Ishikawa (cell line): Measurements from ENCODE around the gene PIEZO2.

Experiments used
- CEBPB ChIP-seq: IDR thresholded peaks from 2 replicates; pipeline ENCODE4 v1.6.1; 2012
- CREB1 ChIP-seq: IDR thresholded peaks from 2 replicates; pipeline ENCODE4 v1.6.1; 2012; ENCODE audit warnings: low read depth
- EGR1 ChIP-seq: IDR thresholded peaks from 2 replicates; pipeline ENCODE4 v1.6.1; 2012
- EP300 ChIP-seq: IDR thresholded peaks from 2 replicates; pipeline ENCODE4 v1.6.1; 2012; ENCODE audit warnings: borderline replicate concordance
- FOXM1 ChIP-seq: IDR thresholded peaks from 2 replicates; pipeline ENCODE4 v1.6.1; 2012; ENCODE audit warnings: low read depth, borderline replicate concordance
- NFIC ChIP-seq: IDR thresholded peaks from 2 replicates; pipeline ENCODE4 v1.6.1; 2012
- RAD21 ChIP-seq: IDR thresholded peaks from 2 replicates; pipeline ENCODE4 v1.6.1; 2012; ENCODE audit warnings: low read depth
- TAF1 ChIP-seq: IDR thresholded peaks from 2 replicates; pipeline ENCODE4 v1.6.1; 2012; ENCODE audit warnings: low read depth, mild to moderate bottlenecking
- TCF12 ChIP-seq: IDR thresholded peaks from 2 replicates; pipeline ENCODE4 v1.6.1; 2012; ENCODE audit warnings: low read depth
- TEAD4 ChIP-seq: IDR thresholded peaks from 2 replicates; pipeline ENCODE4 v1.6.1; 2012
- YY1 ChIP-seq: IDR thresholded peaks from 2 replicates; pipeline ENCODE4 v1.6.1; 2012; ENCODE audit warnings: low read depth
- ZBTB7A ChIP-seq: IDR thresholded peaks from 2 replicates; pipeline ENCODE4 v1.6.1; 2012; ENCODE audit warnings: low read depth
- TF ChIP-seq, protein P1 (sequence below): IDR thresholded peaks from 2 replicates; pipeline ENCODE4 v1.6.1; 2012
- TF ChIP-seq, protein P2 (sequence below): IDR thresholded peaks from 2 replicates; pipeline ENCODE4 v1.6.1; 2012; ENCODE audit warnings: low read depth, mild to moderate bottlenecking
- TF ChIP-seq, protein P3 (sequence below): IDR thresholded peaks from 2 replicates; pipeline ENCODE4 v1.6.1; 2012

Gene PIEZO2

DNA sequence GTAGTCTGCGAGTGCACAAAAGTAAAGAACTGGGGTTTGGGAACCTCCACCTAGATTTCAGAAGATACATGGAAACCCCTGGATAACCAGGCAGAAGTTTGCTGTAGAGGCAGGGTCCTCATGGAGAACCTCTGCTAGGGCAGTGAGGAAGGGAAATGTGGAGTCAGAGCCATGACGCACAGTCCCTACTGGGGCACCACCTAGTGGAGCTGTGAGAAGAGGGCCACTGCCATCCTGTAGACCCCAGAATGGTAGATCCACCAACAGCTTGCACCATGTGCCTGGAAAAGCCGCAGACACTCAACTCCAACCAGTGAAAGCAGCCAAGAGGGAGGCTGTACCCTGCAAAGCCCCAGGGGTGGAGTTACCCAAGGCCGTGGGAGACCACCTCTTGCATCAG, 206.4 kb downstream of the PIEZO2 start:
- TF ChIP-seq, protein P1, sequence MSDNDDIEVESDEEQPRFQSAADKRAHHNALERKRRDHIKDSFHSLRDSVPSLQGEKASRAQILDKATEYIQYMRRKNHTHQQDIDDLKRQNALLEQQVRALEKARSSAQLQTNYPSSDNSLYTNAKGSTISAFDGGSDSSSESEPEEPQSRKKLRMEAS, result no peak
- TF ChIP-seq, protein P2, sequence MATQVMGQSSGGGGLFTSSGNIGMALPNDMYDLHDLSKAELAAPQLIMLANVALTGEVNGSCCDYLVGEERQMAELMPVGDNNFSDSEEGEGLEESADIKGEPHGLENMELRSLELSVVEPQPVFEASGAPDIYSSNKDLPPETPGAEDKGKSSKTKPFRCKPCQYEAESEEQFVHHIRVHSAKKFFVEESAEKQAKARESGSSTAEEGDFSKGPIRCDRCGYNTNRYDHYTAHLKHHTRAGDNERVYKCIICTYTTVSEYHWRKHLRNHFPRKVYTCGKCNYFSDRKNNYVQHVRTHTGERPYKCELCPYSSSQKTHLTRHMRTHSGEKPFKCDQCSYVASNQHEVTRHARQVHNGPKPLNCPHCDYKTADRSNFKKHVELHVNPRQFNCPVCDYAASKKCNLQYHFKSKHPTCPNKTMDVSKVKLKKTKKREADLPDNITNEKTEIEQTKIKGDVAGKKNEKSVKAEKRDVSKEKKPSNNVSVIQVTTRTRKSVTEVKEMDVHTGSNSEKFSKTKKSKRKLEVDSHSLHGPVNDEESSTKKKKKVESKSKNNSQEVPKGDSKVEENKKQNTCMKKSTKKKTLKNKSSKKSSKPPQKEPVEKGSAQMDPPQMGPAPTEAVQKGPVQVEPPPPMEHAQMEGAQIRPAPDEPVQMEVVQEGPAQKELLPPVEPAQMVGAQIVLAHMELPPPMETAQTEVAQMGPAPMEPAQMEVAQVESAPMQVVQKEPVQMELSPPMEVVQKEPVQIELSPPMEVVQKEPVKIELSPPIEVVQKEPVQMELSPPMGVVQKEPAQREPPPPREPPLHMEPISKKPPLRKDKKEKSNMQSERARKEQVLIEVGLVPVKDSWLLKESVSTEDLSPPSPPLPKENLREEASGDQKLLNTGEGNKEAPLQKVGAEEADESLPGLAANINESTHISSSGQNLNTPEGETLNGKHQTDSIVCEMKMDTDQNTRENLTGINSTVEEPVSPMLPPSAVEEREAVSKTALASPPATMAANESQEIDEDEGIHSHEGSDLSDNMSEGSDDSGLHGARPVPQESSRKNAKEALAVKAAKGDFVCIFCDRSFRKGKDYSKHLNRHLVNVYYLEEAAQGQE, result no peak
- no peak for TF ChIP-seq YY1
- TF ChIP-seq TCF12, result no peak
- TF ChIP-seq EGR1, result no peak
- no peak for TF ChIP-seq ZBTB7A
- no peak for TF ChIP-seq NFIC
- TF ChIP-seq, protein P3, sequence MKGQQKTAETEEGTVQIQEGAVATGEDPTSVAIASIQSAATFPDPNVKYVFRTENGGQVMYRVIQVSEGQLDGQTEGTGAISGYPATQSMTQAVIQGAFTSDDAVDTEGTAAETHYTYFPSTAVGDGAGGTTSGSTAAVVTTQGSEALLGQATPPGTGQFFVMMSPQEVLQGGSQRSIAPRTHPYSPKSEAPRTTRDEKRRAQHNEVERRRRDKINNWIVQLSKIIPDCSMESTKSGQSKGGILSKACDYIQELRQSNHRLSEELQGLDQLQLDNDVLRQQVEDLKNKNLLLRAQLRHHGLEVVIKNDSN, result no peak
- no peak for TF ChIP-seq TEAD4
- no peak for TF ChIP-seq CEBPB

DNA sequence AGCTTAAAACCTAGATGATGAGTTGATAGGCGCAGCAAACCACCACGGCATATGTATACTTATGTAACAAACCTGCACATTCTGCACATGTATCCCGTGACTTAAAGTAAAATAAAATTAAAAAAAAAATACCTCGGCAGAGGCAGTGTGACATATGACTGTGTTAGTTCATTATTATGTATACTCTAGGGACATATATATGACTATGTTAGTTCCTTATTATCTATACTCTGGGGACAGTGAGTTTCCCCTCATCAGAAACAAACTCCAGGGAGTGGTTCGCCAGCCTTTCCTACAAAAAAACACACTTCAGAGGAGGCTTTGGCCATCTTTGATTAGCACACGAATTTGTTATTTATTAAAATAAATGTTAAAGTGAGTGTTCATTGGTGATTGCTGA, 209.5 kb downstream of the PIEZO2 start:
- no peak for TF ChIP-seq EGR1

DNA sequence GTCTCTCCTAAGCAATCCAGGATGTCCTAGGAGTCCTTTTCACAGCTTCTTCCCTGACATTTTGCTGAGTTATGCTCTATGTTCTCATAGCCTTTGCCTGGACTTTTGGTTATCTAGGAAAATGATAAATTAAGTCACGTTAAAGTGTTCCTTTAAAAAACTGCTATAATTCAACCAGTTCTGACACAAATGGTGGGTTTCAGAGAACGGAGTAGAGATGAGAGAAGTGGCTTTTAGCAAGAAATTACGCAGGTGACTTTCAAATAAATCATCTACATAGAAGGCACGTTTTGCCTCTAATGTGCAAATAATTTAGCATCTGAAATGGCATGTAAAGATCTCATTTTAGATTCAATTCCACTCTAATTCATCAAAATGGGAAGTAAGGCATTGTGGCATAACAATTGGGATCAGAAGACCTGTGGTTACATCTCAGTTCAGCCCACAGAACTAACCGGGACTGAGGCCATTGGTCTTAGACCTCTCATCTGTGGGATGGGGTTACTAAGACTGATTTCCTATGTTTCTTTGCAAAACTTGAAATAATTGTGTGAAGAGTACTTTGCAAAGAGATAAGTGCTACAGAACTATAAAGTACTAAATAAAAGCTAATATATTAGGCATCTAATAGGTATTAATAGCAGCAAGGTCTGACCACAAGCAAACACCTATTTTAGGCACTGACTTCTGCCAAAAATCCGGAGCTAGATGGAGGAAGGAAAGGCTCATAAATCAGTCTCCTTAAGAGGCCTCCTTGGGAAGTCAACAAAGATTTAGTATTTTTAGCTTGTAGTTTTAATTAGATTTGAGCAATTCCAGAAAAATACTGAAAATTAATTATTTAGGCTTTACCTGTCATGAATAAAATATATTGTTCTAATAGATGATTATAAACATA, 211.4 kb downstream of the PIEZO2 start:
- TF ChIP-seq TCF12 (no peak), FOXM1 (no peak), TAF1 (no peak), CEBPB (no peak), EGR1 (no peak), EP300 (no peak), ZBTB7A (no peak), CREB1 (no peak), NFIC (no peak)
- TF ChIP-seq, protein P2, result no peak
- TF ChIP-seq, protein P1, result no peak

DNA sequence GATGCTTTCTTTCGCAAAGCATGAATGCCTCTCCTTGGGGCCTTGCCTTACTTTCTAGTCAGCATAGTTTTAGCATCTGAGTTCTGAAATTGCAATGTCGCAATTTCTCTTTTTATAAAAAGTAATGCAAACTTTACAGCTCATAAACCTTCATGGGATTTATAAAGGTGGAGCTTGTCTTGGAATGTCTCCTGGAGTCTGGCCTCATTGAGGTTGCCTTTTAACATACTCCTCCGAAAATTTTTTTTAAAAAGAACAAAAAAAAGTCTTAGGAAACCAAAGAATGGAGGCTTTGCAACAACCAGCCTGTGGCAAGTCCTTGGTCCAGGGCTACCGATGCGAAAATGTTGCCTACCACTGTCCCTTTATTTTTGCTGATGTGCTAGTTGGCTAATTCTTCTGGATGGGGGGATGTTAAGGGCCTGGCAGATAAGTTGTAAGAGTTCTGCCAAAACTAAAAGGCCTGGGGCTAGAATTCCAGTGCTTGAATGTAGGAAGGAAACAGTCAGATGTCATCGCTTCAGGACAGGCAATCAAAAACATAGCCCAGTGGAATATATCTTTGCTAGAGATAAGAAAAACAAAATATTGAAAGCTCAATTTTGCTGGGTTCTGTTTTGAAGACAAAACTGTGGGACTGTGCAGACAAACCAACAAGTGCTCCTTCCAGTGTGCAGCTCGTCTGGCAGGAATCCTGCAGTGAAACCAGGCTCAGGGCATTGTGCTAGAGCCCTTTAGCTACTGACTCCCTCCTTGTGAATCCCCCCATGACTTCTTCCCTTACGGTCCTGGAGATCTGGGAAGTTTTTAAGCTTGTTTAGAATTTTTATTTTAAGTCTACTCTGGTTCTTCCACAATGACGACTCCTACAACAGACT, 213.0 kb downstream of the PIEZO2 start:
- TF ChIP-seq TAF1 (no peak), NFIC (no peak), TEAD4 (no peak), CEBPB (no peak), RAD21 (no peak), TCF12 (no peak)
- TF ChIP-seq, protein P3, result no peak
- TF ChIP-seq, protein P2, result no peak
- TF ChIP-seq, protein P1, result no peak
